Measurements from ENCODE around the gene ATP6AP1.

GRCh38 chrX:154401045-154401799 is 27.3 kb upstream of the ATP6AP1 start:
- TF ChIP-seq, protein P1, sequence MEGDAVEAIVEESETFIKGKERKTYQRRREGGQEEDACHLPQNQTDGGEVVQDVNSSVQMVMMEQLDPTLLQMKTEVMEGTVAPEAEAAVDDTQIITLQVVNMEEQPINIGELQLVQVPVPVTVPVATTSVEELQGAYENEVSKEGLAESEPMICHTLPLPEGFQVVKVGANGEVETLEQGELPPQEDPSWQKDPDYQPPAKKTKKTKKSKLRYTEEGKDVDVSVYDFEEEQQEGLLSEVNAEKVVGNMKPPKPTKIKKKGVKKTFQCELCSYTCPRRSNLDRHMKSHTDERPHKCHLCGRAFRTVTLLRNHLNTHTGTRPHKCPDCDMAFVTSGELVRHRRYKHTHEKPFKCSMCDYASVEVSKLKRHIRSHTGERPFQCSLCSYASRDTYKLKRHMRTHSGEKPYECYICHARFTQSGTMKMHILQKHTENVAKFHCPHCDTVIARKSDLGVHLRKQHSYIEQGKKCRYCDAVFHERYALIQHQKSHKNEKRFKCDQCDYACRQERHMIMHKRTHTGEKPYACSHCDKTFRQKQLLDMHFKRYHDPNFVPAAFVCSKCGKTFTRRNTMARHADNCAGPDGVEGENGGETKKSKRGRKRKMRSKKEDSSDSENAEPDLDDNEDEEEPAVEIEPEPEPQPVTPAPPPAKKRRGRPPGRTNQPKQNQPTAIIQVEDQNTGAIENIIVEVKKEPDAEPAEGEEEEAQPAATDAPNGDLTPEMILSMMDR (IDR thresholded peaks at IDR 0.05), result no peak
- no peak for TF ChIP-seq POLR2A (IDR thresholded peaks at IDR 0.05)

Measured in testis (tissue), 2 donors.